Measurements from ENCODE around the gene LZTS2.

- no peak for TF ChIP-seq CREB5 (CRISPR knock-in tag; IDR thresholded peaks at IDR 0.05; ENCODE audit: low read depth)
- no peak for TF ChIP-seq OSR1 (CRISPR knock-in tag; IDR thresholded peaks at IDR 0.05)
- TF ChIP-seq CSRNP3 (CRISPR knock-in tag; IDR thresholded peaks at IDR 0.05) = no peak
- TF ChIP-seq RARB (CRISPR knock-in tag; IDR thresholded peaks at IDR 0.05) = no peak
- no peak for TF ChIP-seq ZNF565 (CRISPR knock-in tag; conservative IDR thresholded peaks at IDR 0.05; ENCODE audit: low read depth)
- no peak for TF ChIP-seq PPARA (CRISPR knock-in tag; IDR thresholded peaks at IDR 0.05; ENCODE audit: borderline replicate concordance)
- no peak for TF ChIP-seq TOX (CRISPR knock-in tag; IDR thresholded peaks at IDR 0.05; ENCODE audit: borderline replicate concordance)
- no peak for TF ChIP-seq ZFP30 (CRISPR knock-in tag; IDR thresholded peaks at IDR 0.05)
Observed at GRCh38 chr10:101041252-101041761, 41.7 kb downstream of the LZTS2 start.

All from SK-N-SH treated with all-trans-retinoic acid at 6 μM for 48 hours (cell line).